GM18520 (cell line): Measurements from ENCODE around the gene POLN.

Experiments used
- ATAC-seq: cut with Tn5 transposase; IDR thresholded peaks from one replicate; pipeline ENCODE4 v1.9.1; 2021; ENCODE audit not compliant: unreplicated experiment

The POLN gene

DNA sequence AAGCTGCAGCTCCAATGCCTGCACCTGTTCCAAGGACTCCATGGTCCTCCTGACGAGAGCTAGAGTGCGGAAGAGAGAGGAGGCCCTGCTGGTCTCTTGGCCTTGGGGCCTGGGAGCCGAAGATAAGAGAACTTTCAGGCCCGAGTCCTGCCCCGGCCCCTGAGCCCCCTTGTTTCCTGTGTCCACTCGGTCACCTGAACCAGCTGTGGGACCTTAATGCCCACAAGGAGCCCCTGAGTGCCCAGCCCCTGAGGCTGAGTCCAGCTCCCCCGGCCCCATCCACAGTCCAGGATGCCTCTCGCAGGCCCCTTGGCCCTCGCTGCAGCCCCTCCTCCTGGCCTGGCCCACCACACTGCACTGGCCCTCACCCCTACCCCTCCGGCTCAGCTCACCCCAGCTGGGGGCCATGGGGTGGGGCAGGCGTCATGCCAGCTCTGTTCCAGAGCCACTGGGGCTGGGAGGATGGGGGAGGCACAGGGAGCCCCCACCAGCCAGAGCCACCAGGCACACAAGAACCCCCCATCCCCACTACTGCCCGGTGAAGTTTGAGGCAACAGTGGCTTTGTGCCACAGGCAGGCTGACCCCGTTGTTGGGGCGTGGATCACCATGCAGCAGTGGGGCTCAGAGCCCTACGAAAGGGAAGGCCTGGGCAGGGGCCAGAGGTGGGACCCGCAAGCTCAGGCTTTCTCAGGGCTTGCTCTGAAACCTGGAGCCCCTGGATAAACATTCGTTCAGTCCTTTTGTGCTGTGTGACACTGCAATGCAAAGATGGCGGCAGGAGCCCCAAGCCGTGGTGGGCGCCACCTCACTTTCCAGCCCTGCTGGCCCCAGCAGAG lies 168.7 kb downstream of the POLN start:
- no peak for ATAC-seq

DNA sequence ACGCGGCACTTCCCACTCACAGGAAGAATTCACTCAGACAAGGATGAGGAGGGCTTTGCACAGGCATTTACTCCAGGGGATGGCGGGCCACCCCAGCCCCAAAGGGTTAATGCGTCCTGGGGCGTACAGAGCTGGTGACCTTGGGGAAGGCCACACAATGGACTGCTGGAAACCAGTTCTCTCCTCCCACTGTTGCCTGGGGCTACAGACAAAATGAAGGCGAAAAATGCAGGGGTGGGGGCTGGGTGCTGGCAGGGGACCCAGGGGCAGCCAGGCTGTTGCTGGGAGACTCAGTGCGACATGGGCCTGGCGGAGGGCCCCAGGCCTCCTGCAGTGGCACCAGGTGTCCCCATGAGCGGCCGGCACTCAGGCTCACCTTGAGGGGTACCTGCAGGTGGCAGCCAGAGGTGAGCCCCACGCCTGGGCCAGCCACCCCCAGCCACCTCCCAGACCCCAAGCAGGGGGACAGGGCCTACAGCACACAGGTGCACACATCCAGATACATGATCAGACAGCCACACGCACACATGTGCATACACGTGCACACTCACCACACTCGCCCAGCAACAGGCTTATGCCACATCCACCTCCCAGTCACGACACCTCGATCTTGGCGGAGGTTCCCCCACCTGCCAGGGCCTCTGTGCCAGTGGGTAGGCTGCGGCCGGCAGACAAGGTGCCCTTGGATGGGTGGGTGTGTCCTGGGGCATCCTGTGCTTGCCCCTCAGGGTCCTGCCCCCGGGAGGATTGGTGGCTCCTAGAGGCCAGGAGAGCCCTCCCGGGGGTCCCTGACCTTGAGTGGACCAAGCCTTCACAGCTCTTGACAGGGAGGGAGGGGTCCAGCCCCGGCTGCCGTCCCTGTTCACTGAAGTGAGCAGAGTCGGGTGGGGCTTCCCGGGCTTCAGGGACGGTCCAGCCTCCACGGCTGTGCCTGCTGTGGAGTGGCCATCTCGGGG lies 169.7 kb downstream of the POLN start:
- ATAC-seq = no peak

DNA sequence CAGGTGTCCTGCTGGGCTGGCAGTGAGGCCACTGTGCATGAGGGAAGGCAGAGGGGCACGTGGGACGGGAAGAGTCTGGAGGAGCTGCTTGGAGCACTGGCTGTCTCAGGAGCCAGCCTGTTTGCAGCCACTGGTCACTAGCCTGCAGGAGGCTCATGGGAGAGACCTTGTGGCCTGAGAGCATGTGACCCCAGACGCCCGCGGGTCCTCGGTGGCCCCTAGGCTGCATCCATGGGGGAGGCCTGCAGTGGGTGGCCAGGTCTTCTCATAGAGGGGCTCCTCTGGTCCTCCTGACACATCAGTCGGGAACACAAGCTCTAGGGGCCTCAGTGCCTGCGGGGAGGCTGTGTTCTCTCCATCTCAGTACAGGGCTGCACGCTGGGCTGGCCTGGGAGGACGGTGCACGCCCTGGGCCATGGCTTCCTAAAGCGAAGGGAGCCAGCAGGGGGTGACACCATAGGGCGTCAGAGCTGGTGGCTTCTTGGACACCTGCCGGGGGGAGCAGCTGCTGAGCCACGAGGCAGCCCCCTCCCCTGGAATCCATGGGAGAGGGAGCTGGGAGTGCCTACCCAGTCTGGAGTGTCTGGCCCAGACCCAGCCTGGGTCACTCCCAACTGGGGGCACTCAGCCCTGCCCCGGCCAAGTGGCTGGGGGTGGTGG lies 170.5 kb downstream of the POLN start:
- no peak for ATAC-seq

DNA sequence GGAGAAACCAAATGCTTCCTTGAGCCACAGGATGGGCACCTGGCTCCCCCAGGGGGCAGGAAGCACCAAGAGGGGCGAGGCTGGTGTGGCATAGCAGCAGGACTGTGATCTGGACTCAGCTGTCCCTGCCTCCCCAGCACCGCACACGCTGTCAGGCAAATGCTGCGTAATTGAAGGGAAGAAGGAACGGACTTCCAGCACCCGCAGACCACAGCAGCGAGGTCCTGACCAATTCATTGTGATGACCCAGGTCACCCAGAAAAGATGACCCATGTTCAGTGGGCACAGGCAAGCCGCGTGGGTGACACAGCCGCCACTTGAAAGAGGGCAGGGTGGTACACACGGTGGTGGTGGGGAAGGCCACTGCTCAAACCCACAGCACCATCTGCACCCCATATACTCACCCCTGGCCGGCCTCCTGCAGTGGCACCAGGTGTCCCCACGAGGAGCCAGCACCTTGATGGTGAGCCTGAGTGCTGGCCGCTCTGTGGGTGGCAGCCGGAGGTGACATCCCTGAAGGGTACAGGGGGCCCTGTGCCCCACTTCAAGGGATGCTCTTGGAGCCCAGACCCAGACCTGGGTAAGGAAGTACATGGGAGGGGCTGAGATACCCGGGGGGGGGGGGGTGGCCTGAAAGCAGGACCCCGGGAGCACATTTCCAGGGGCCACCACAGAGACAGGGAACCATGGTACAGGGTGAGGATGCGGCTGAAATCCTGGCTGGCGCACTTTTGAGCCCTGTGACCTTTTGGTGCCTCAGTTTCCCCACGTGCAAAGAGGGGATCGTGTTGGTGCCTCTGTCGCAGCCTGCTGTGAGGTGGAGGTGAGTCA lies 171.3 kb downstream of the POLN start:
- no peak for ATAC-seq

DNA sequence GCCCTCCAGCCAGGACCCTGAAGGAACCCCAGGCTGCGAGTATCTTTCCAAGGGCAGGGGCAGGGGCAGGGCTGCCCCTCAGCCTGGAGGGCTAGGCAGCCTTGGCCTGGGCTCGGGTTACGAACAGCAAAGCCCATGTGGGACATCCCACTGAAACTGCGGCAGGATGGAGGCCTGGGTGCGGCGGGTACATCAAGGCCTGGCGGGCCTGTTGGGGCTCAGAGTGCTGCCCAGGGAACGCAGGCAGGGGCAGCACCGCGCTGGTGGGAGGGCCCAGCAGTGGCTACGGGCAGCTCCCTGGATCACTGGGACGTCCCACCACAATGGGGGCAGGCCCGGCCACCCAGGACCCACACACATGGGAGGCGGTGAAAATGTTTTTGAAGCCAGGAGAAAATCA lies 171.9 kb downstream of the POLN start:
- ATAC-seq = no peak

DNA sequence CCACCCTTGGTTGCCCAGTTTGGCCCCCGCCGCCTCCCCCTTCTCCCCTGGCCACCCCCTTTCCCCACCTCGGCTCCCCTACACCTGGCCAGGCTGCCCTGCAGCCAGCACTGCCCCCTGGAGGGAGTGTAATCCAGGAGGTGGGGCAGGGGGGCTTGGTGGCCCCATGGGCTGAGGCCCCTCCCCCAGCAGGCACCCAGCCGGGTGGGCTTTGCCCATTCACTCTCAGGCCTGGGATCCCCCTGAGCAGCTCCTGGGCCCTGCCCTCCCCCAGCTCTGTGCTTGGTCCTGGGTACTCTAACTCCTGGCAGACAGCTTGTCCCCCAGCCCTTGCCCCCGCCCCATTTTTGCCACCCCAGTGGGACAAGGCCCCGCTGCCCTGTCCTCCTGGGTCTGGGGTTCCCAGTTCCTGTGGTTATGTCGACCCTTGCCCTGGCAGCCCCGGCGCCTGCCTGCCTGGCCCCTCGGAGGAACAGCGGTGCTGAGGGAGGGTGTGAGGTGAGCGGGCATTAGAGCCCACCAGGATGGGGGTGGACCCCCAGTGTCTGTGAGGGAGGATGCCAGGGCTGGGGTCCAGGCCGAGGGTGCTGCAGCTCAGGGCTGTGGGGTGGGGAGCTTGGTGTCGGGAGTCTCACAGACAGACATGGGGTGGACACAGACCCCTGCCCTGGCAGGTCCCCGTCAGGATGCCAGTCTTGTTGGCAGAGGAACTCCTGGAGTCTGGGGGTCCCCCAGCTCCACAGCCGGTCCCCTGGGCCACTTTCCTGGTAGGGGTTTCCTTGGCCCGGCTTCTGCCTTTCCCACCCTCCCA lies 172.6 kb downstream of the POLN start:
- ATAC-seq = no peak

DNA sequence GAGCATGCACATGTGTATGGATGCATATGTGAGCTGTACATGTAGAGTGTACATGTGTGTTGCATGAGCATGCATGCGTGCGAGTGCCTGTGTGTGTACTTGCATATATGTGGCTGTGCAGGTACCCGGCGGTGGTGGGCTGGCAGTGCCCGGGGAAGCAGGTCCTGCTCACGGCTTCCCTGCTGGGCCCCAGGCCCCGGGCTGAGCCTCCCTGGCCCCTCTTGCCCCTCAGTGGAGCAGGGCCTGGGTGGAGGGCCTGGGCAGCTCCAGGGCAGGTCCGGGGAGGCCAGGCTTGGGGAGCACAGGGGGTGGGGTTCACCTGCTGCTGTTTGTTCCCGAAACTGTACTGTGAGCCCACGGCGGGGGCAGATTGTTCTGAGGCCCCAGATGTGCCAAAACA lies 173.4 kb downstream of the POLN start:
- ATAC-seq = no peak

DNA sequence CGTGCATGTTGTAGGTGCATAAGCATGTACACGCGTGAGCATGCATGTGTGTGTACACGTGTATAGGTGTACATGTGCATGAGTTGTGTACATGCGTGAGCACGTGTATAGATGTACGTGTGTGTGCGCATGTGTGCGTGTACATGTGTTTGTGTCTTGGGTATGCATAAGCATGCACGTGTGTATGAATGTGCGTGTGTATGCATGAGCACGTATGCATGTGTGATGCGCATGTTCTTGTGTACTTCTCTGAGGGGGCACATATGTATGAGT lies 173.8 kb downstream of the POLN start:
- ATAC-seq = no peak

DNA sequence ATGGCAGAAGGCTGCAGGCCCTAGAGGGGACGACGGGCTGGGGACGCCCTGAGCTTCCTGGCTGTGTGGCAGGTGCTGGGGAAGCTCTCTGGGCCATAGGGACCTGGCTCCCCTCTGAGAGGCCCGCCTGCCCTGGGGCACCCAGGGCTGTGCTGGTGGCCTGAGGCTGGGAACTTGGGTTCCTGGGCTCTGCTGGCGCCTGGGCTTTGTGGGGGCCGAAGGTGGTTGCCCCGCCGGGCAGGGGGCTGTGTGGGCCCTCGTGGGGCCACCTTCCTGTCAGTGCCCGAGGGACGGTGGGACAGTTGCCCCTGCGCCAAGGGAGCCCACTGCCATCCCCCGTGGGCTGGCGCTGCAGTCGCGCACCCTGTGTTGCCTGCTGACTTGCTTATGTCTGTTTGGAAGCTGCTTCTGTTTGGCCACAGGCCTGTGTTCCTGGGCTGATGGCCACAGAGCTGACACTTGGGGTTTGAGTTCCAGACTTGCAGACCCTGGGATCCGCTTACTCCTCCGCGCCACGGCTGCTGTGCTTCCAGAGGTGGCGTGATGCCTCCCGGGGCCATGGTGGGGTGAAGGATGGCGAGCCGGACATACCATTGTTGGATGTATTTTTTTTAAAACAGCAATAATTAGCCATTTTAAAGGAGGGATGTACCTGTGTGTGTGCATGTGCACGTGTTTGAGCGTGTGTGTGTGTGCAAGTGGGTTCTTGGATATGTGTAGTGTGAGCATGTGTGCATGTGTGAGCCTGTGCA lies 174.3 kb downstream of the POLN start:
- no peak for ATAC-seq

DNA sequence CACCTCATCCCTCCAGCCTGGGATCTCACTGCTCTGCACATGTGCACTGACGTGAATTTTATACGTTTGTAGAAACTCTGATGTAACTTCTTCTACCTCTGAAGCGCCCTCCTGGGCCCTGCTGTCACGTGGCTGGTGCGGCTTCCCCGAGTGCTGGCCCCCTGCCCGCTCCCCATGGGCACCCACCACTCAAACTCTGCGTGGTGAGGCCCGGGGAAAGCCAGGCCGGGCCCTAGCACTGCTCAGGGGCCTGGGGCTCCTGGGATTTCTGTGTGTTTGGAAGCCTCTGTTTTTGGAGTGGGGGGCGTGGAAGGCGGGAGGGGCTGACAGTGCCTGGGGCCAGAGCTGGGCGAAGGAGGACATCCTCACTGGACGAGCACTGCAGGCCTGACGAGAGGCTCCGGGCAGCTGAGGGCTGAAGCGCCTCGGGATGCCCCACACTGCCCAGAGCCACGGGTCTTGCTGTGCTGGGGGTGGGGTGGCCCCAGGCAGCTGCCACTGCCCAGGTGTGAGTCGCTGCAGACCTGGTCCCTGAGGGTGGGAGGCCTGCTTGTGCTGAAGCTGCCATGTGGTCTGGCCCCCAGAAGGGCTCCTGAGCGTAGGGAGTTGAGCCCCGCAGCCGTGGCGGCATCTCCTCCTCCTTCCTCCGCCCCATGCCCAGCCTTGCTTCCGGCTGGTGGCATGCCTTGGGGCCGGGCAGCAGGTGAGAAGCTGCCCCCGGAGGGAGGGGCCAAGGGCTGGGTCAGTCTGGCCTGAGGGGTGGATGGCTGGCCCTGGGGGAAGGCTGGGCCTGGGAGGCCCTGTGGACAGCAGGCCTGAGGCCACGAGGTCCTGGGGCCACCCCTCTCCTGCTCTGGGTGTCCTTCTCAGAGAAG lies 175.1 kb downstream of the POLN start:
- ATAC-seq = no peak

DNA sequence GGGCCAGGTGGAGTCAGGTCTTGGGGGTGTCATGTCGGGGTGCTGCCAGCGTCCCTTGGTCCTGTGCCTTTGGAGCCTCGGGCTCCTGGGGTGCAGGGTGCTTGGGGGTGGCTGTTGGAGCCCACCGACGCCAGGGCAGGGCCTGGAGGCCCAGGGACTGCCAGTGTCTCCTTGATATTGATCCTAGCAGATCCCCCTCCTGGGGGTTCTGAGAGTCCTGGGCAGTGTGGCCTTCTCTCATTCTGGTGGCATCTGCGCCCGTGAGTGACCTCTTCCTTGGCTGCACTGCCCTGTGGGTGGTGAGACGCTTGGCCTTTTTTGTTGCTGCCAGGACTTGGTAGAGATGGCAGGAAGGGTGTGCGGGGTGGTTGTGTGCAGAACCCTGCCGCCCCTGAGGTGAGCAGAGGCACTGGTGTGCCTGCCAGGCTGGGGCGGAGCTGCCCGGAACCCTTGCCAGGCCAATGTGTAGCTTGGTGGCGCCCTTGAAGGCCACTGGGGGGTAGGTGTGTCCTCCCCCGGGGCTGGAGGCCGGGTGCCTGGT lies 175.8 kb downstream of the POLN start:
- ATAC-seq = no peak

DNA sequence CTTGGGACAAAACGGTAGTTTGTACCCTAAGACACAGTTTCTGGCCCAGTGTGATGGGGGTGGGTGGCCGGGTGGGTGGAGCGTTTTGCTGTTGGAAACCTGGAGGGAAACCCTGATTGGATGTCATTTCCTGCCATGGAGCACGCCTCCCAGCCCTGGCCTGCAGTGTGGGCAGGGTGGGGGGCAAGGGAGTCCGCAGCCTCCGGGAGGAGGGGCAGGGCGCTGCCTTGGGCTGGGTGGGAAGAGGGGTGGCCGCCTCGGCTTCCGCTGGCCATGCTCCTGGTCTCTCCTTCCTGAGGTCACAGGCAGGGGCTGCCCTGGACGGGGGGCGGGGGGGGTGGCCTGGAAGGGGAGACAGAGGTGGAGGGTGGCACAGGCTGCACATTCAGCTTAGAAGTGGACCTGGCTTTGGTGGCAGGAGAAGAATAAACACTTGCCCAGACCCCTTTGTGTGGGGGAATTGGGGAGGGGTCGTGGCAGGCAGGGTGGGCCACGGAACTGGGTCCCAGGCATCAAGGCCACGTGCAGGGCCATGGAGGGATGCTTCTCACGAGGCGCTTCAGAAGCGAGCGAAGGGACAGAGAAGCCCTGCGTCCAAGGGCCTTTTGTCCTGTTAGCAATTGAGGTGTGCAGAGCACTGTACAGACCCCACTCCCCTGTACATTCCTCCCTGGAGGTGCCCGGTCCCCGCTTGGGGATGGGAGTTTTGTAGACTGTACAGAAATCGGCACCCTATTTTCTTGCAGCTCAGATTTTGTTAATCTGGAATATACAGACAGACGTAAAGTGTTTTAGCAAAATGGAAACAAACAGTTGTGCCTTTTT lies 176.6 kb downstream of the POLN start:
- no peak for ATAC-seq

DNA sequence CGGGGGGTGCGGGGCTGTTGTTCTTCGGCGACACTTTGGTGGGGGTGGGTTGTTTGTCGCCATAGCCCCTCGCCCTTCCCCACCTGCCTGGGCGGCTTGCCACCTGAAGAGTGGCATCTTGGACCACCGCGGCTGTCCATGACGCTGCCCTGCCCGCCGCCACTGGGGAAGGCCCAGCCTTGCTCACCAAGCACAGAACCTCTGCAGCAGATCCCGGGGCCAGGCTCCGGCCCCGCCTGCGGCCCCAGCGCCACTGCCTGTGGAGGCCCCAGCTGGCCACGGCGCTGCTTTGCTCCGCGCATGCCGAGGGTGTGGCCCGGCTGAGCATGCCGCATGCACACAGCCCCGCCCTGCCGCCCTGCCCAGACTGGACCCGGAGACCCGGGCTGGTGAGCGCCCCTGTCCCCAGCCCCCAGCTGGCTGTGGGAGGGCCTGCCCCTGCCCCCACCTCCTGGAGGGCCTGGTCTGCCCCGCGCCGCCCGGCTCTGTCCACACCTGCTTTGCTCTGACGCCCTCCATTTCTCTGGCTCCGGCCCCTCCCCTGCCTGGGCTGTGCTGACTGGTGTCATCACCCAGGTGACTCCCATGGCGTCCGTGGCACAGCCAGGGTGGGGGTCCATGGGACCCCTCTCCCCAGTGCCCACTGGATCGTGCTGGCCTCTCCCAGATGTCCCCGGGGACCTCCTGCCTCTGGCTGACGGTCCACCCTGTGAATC lies 177.5 kb downstream of the POLN start:
- ATAC-seq = no peak

DNA sequence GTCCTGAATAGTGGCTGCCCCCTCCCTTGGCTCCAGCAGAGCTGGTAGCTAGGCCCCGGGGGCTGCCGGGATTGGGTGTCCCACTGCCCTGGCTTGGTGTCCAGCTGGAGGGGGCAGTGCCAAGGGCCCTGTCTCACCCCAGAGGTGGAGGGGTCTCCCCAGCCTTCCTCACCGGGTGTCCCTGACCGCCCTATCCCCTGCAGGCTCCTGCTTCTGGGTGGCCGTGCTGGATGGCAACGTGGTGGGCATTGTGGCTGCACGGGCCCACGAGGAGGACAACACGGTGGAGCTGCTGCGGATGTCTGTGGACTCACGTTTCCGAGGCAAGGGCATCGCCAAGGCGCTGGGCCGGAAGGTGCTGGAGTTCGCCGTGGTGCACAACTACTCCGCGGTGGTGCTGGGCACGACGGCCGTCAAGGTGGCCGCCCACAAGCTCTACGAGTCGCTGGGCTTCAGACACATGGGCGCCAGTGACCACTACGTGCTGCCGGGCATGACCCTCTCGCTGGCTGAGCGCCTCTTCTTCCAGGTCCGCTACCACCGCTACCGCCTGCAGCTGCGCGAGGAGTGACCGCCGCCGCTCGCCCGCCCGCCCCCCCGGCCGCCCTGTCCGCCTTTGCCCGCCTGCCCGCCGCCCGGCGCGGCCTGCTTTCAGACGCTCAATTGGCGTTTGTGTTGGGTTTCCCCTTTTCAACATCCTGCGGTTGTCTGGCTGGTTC lies 178.2 kb downstream of the POLN start:
- ATAC-seq = no peak

DNA sequence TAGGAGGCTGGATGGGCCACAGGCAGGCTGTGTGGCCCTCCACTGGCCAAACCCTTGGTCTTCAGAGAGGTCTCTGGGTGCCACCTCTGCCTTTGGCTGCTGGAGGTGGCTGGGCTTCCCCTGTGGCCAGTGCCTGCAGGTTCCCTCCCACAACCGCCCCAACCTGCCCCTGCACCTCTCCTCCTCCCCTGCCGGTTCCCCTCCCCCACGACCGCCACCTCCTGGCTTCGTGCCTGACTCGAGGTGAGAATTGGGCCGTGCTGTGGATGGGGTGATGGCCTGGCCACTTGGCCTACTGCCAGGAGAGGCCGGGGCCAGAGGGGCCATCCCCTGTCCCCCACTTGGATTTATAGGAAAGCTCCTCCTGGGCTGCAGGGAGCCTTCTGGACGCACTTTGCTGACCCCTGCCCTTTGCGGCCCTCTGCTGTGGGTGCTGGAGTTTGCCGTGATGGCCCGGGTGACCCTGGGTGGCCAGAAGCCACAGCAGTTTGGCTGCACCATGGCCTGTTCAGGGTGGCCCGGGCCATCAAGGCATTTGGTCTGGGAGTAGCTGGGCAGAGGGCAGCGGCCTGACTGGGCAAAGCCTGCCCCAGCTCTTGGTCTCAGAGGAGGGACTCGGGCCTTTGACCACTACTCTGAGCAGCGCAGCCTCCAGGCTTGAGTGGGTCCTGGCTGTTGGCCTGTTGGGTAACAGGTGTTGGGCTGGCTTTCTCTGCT lies 179.0 kb downstream of the POLN start:
- no peak for ATAC-seq
